OCI-LY7 (cell line): ENCODE data around the gene CBFA2T3. TPM values are rescaled to one million over a fixed set of nuclear protein-coding genes. Genes with fewer than 3 reads are reported as not detected.

Experiments used
- BruUV-seq: library from RNA; stranded (reverse); fragments of 400-500 nt; replicated peaks from 2 replicates; lab custom pipeline; 2021; lab: Mats Ljungman, UMichigan
- CTCF ChIA-PET: fragments of 300-600 bp; sonication (Branson Sonifier 250); formaldehyde crosslinking; loops from one replicate; lab custom pipeline; 2022; ENCODE audit warnings: antibody characterized with exemption; ENCODE audit not compliant: unreplicated experiment; lab: Charles Lee
- POLR2A ChIA-PET: fragments of 300-600 bp; sonication (Branson Sonifier 250); formaldehyde crosslinking; loops from one replicate; lab custom pipeline; 2022; ENCODE audit warnings: antibody characterized with exemption; lab: Charles Lee
- DNase-seq: peaks from one replicate; pipeline ENCODE4 v3.0.0-alpha.2; 2015; ENCODE audit warnings: low spot score
- H2AFZ ChIP-seq: fragments of 200-600 bp; sonication (generic), shearing (Covaris generic); 2 replicates; pipeline ENCODE4 v1.6.1; 2014; ENCODE audit warnings: mild to moderate bottlenecking, antibody characterized with exemption, low read length, moderate library complexity
- H3K27ac ChIP-seq: fragments of 200-600 bp; sonication (generic); 2 replicates; pipeline ENCODE4 v1.5.1; 2014; ENCODE audit warnings: mixed run types, low read depth, mild to moderate bottlenecking, moderate library complexity, low read length, inconsistent platforms; ENCODE audit not compliant: poor library complexity, severe bottlenecking
- H3K36me3 ChIP-seq: fragments of 200-600 bp; sonication (generic); 2 replicates; pipeline ENCODE4 v1.6.1; 2014; ENCODE audit warnings: mild to moderate bottlenecking, antibody characterized with exemption, low read length, moderate library complexity, mixed read lengths; ENCODE audit not compliant: insufficient read depth
- H3K4me1 ChIP-seq: fragments of 200-600 bp; sonication (generic); 2 replicates; pipeline ENCODE4 v1.5.1; 2014; ENCODE audit warnings: mild to moderate bottlenecking, low read length; ENCODE audit not compliant: insufficient read depth, poor library complexity, severe bottlenecking
- H3K4me2 ChIP-seq: fragments of 200-600 bp; sonication (generic); 2 replicates; pipeline ENCODE4 v1.6.1; 2014; ENCODE audit warnings: mild to moderate bottlenecking, low read length
- H3K4me3 ChIP-seq: fragments of 200-600 bp; sonication (generic); 2 replicates; pipeline ENCODE4 v1.5.1; 2014; ENCODE audit warnings: mild to moderate bottlenecking, low read depth, low read length; ENCODE audit not compliant: poor library complexity, severe bottlenecking
- H3K79me2 ChIP-seq: fragments of 200-600 bp; sonication (generic); 2 replicates; pipeline ENCODE4 v1.6.1; 2016; ENCODE audit warnings: low read depth, mild to moderate bottlenecking, low read length, moderate library complexity, mixed read lengths; ENCODE audit not compliant: insufficient read depth
- H3K9me2 ChIP-seq: fragments of 200-600 bp; sonication (generic); 2 replicates; pipeline ENCODE4 v1.6.1; 2016; ENCODE audit warnings: mild to moderate bottlenecking, low read length, mixed read lengths; ENCODE audit not compliant: insufficient read depth
- H3K9me3 ChIP-seq: fragments of 200-600 bp; sonication (generic); 2 replicates; pipeline ENCODE4 v1.6.1; 2014; ENCODE audit warnings: mild to moderate bottlenecking, mixed run types, low read length, mixed read lengths
- H4K20me1 ChIP-seq: fragments of 200-600 bp; sonication (generic); 2 replicates; pipeline ENCODE4 v1.6.1; 2014; ENCODE audit warnings: mild to moderate bottlenecking, antibody characterized with exemption, low read length, moderate library complexity, mixed read lengths; ENCODE audit not compliant: insufficient read depth
- EZH2phosphoT487 ChIP-seq: fragments of 200-600 bp; sonication (generic); IDR thresholded peaks from 2 replicates; pipeline ENCODE4 v1.6.1; 2018; ENCODE audit warnings: low read depth, borderline replicate concordance, mild to moderate bottlenecking, mixed run types, antibody characterized with exemption, low read length, moderate library complexity, mixed read lengths
- intact Hi-C: fragments of 100-400 bp; cut with micrococcal nuclease; formaldehyde crosslinking; loops from one replicate; pipeline ENCODE4 v1.10.0; 2022; ENCODE audit not compliant: unreplicated experiment
- total RNA-seq, 2 experiments: library from RNA; depleted of rRNA in 1 of 2; stranded (reverse); fragments of >200 nt in 1 of 2; shearing (Covaris generic) in 1 of 2; gene quantifications; 2 replicates each; pipeline ENCODE4 v1.2.3, GENCODE V29; 2014 to 2022
- TF ChIP-seq, protein P1 (sequence below): fragments of 200-600 bp; sonication (generic); conservative IDR thresholded peaks from 2 replicates; pipeline ENCODE4 v1.5.1; 2014; ENCODE audit warnings: mild to moderate bottlenecking, antibody characterized with exemption, low read length, moderate library complexity, mixed read lengths

The CBFA2T3 gene
- total RNA-seq, 2 experiments from 2014 or later: 1.1 to 48.0 TPM

DNA sequence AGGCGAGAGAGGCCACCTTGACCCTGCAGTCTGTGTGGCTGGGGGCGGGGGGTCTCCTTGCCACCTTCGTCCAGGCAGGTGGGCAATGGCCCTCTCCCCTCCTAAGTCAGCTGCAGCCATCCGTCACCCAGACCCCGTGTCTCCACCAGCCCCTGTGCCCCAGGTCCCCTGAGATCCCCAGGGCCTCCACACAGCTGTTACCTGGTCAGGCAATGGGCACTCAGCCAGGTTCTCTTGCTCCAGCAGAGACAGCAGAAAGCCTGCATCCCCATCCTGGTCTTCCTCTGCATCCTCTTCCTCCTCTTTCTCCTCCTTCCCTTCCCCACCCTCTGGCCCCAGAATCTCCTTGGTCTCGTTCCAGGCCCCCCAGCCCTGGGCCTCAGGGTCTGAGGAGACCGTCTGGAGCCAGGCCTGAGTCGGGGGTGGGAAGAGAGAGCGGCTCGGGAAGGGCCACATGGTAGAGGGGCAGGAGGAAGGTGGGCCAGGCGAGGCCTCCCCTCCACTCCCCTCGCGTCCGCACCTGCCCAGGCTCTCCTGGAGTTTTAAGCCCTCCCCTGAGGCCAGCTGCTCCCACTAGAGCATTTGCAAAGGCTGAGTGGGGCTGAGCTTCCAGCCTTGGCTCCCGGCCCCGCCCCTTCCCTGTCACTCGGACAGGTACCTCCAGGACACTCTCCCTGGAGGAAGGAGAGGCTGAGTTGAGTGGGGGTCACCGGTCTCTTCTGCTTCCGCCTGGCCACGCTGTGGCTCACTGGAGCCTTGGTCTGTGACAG, 110.7 kb downstream of the CBFA2T3 start, which contains the start of gene PABPN1L:
TSS of gene PABPN1L (minus strand) at position 510 of the 770 bp plus-strand sequence. CDS start at position 456, 54 bp downstream.
- H3K4me2 ChIP-seq: no peak within 1 kb of the TSS
- H3K4me3 ChIP-seq: no peak within 1 kb of the TSS
- ChIA-PET CTCF (no interaction called here), POLR2A (no interaction called here)
- no peak within 1 kb of the TSS for H2AFZ ChIP-seq
- no peaks in the 10 kb centered on the region for H4K20me1 ChIP-seq
- BruUV-seq: no TSS peak
- H3K4me1 ChIP-seq: peaks cover 4% of the 10 kb centered on the region
- H3K79me2 ChIP-seq: no peaks in the 10 kb centered on the region
- H3K9me3 ChIP-seq: no peaks in the 10 kb centered on the region
- H3K36me3 ChIP-seq: no peaks in the 10 kb centered on the region; the same call in 1 of the 2 replicates
- no peak for DNase-seq
- intact Hi-C loops: no loop called here
- H3K27ac ChIP-seq: no peak within 1 kb of the TSS
- H3K9me2 ChIP-seq: no peaks in the 10 kb centered on the region
- TF ChIP-seq EZH2phosphoT487: no peak
- TF ChIP-seq, protein P1, sequence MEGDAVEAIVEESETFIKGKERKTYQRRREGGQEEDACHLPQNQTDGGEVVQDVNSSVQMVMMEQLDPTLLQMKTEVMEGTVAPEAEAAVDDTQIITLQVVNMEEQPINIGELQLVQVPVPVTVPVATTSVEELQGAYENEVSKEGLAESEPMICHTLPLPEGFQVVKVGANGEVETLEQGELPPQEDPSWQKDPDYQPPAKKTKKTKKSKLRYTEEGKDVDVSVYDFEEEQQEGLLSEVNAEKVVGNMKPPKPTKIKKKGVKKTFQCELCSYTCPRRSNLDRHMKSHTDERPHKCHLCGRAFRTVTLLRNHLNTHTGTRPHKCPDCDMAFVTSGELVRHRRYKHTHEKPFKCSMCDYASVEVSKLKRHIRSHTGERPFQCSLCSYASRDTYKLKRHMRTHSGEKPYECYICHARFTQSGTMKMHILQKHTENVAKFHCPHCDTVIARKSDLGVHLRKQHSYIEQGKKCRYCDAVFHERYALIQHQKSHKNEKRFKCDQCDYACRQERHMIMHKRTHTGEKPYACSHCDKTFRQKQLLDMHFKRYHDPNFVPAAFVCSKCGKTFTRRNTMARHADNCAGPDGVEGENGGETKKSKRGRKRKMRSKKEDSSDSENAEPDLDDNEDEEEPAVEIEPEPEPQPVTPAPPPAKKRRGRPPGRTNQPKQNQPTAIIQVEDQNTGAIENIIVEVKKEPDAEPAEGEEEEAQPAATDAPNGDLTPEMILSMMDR: no peak

DNA sequence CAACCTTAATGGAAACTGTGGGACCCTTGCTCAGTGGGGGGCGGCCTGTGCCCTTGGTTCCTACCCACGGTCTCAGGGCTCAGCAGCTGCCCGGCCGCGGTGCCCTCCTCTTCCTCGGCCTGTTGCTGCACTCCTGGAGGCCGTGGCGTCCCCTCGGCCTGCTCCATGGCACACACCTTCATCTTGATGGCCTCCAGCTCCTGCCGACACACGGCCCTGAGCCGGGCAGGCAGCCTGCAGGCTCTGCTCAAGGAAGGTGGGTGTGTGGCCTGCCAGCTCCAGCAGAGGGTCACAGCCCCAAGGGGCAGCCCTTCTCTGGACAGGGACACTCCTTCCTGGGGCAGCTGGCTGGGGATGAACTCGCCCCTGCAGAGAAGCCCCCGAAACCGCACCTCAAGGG, 111.3 kb downstream of the CBFA2T3 start:
- Histone ChIP-seq H3K4me2 (no peak overlapping the region), H3K4me3 (no peak overlapping the region), H3K79me2 (no peaks in the 10 kb centered on the region), H4K20me1 (no peaks in the 10 kb centered on the region), H3K27ac (no peak overlapping the region), H3K4me1 (peaks cover 4% of the 10 kb centered on the region), H3K36me3 (peaks cover 3% of the 10 kb centered on the region), H3K9me3 (no peaks in the 10 kb centered on the region), H2AFZ (no peak overlapping the region), H3K9me2 (no peaks in the 10 kb centered on the region)
- POLR2A ChIA-PET: no interaction called here
- CTCF ChIA-PET: no interaction called here
- DNase-seq: no peak
- BruUV-seq: no TSS peak
- intact Hi-C loops: no loop called here
- TF ChIP-seq EZH2phosphoT487: no peak
- TF ChIP-seq, protein P1: no peak

DNA sequence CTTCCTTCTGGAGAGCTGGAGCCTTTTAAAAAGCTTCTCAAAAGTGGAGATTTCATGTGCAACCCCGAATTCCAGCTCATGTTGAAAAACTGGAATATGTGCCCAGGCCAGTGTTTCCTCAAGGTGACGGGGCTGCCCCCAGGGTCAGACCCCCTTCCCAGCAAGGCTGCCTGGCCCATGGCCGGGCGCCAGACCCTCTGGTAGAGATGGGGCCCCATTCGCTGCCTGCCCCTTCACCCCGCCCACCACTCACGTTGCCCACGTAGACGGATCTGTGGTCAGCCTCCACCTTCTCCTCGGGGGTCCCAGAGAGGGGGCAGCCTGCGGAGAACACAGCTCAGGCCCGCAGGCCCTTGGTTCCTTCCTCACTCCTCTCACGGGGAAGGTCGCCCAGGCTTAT, 111.7 kb downstream of the CBFA2T3 start:
- no TSS peak for BruUV-seq
- ChIA-PET CTCF (interaction anchor here (0.6 kb wide), 1 partner anchor 306 kb away, joined by 3 read pairs; the partner anchor contains the start of gene CDH15), POLR2A (no interaction called here)
- Histone ChIP-seq H3K36me3 (peaks cover 7% of the 10 kb centered on the region), H3K4me3 (no peak overlapping the region), H3K9me2 (no peaks in the 10 kb centered on the region), H3K4me2 (no peak overlapping the region), H3K27ac (no peak overlapping the region), H3K9me3 (no peaks in the 10 kb centered on the region), H3K79me2 (no peaks in the 10 kb centered on the region), H4K20me1 (no peaks in the 10 kb centered on the region), H2AFZ (no peak overlapping the region), H3K4me1 (peaks cover 4% of the 10 kb centered on the region)
- intact Hi-C loops: no loop called here
- TF ChIP-seq EZH2phosphoT487: no peak
- TF ChIP-seq, protein P1: no peak
- no peak for DNase-seq
